Upper lobe of left lung (tissue), 6 donors: Measurements from ENCODE around the gene FAM222A. TPM values are rescaled to one million over a fixed set of nuclear protein-coding genes. Genes with fewer than 3 reads are reported as not detected.

Experiments
- ATAC-seq, 2 donors: fragments of 200-7000 bp; cut with Tn5 transposase; one replicate each; pipeline ENCODE4 v1.9.1; 2022; ENCODE audit warnings: mild to moderate bottlenecking in 2 of 2, moderate library complexity in 2 of 2; ENCODE audit not compliant: low FRiP score in 2 of 2
- DNase-seq, 2 donors: peaks; one replicate each; pipeline ENCODE4 v3.0.0-alpha.2; 2019 to 2020
- H3K27ac ChIP-seq, 4 donors: fragments of 200-600 bp; sonication (generic); one replicate each; pipeline ENCODE4 v1.5.1; 2016 to 2019
- H3K27me3 ChIP-seq, 4 donors: fragments of 200-600 bp; sonication (generic); one replicate each; pipeline ENCODE4 v1.5.1; 2017 to 2019
- H3K36me3 ChIP-seq, 4 donors: fragments of 200-600 bp; sonication (generic); one replicate each; pipeline ENCODE4 v1.5.1; 2016 to 2019
- H3K4me1 ChIP-seq, 4 donors: fragments of 200-600 bp; sonication (generic); one replicate each; pipeline ENCODE4 v1.5.1; 2018 to 2019
- H3K4me3 ChIP-seq, 4 donors: fragments of 200-600 bp; sonication (generic); one replicate each; pipeline ENCODE4 v1.5.1; 2017 to 2019; ENCODE audit warnings: mild to moderate bottlenecking in 2 of 4, moderate library complexity in 1 of 4
- H3K9me3 ChIP-seq, 4 donors: fragments of 200-600 bp; sonication (generic); one replicate each; pipeline ENCODE4 v1.5.1; 2018 to 2019
- CTCF ChIP-seq, 6 experiments: fragments of 450-650 bp in 4 of 6; fragments of 200-600 bp in 2 of 6; sonication (generic) in 2 of 6; IDR thresholded peaks; one replicate each; pipeline ENCODE4 v1.5.1; 2016 to 2019; ENCODE audit warnings: antibody characterized with exemption in 6 of 6
- EP300 ChIP-seq, 4 donors: sonication (generic); formaldehyde crosslinking; IDR thresholded peaks; one replicate each; pipeline ENCODE4 v1.5.1; 2017; ENCODE audit warnings: antibody characterized with exemption in 4 of 4, control low read depth in 2 of 4
- POLR2A ChIP-seq, 4 donors: fragments of 450-650 bp; IDR thresholded peaks; one replicate each; pipeline ENCODE4 v1.5.1; 2016 to 2017; ENCODE audit warnings: antibody characterized with exemption in 4 of 4, mild to moderate bottlenecking in 2 of 4
- POLR2AphosphoS5 ChIP-seq, 2 donors: sonication (generic); formaldehyde crosslinking; IDR thresholded peaks; one replicate each; pipeline ENCODE4 v1.5.1; 2017; ENCODE audit warnings: antibody characterized with exemption in 2 of 2
- WGBS, 2 donors: methylation state at CpG; one replicate each; pipeline ENCODE4 v1.1.5; 2017 to 2018; 5-methylcytosine and 5-hydroxymethylcytosine counted together
- total RNA-seq, 6 donors: library from RNA; depleted of rRNA in 4 of 6; stranded (reverse); fragments of >200 nt in 4 of 6; gene quantifications; one replicate each; pipeline versions ENCODE4 v1.1.0 to v1.2.1, GENCODE V29; 2016 to 2021
- donor health status: DM: no; HTN: no; CAD: no; lungs with moderate emphysema.
- donor health status: DM: no; HTN: yes; CAD: no; lungs with severe emphysema.

Gene FAM222A
- total RNA-seq, 6 donors from 2014 or later = 1.0 to 7.3 (median 3.7) TPM

- DNase-seq = peak in 1 of 2 donors; percentile 24
- WGBS, 2 donors = 62 to 63% methylated on average over 6 of the region's 6 CpGs
Observed at GRCh38 chr12:109695961-109696461, 17.6 kb upstream of the FAM222A start.

GRCh38 chr12:109696485-109697269, 16.9 kb upstream of the FAM222A start:
- H3K27me3 ChIP-seq = no peaks in the 10 kb centered on the region
- DNase-seq (no peak), ATAC-seq (no peak)
- TF ChIP-seq POLR2A (IDR thresholded peaks at IDR 0.05) (no peak), EP300 (IDR thresholded peaks at IDR 0.05) (no peak), POLR2AphosphoS5 (IDR thresholded peaks at IDR 0.05) (no peak), CTCF (IDR thresholded peaks at IDR 0.05) (no peak)
- 66 to 72% methylated on average over 6 of the region's 6 CpGs for WGBS, 2 donors
- H3K36me3 ChIP-seq = no peaks in the 10 kb centered on the region
- no peaks in the 10 kb centered on the region for H3K9me3 ChIP-seq
- H3K4me1 ChIP-seq = no peaks in the 10 kb centered on the region
- H3K27ac ChIP-seq = no peak overlapping the region
- no peak overlapping the region for H3K4me3 ChIP-seq

More at GRCh38 chr12:109695961-109696461, 17.6 kb upstream of the FAM222A start:
- Histone ChIP-seq H3K4me1 (no peaks in the 10 kb centered on the region), H3K4me3 (no peak overlapping the region), H3K27ac (no peak overlapping the region), H3K36me3 (no peaks in the 10 kb centered on the region), H3K27me3 (no peaks in the 10 kb centered on the region), H3K9me3 (no peaks in the 10 kb centered on the region)
- TF ChIP-seq CTCF (IDR thresholded peaks at IDR 0.05) = no peak
- TF ChIP-seq EP300 (IDR thresholded peaks at IDR 0.05) = no peak
- TF ChIP-seq POLR2A (IDR thresholded peaks at IDR 0.05) = no peak
- TF ChIP-seq POLR2AphosphoS5 (IDR thresholded peaks at IDR 0.05) = no peak
- no peak for ATAC-seq

- WGBS, 2 donors = 92 to 96% methylated on average over 2 of the region's 2 CpGs
- H3K27me3 ChIP-seq = no peaks in the 10 kb centered on the region
- H3K4me3 ChIP-seq = no peak overlapping the region
- H3K27ac ChIP-seq = no peak overlapping the region
- TF ChIP-seq POLR2AphosphoS5 (IDR thresholded peaks at IDR 0.05) = no peak
- TF ChIP-seq CTCF (IDR thresholded peaks at IDR 0.05) = no peak
- no peak for TF ChIP-seq POLR2A (IDR thresholded peaks at IDR 0.05)
- no peak for TF ChIP-seq EP300 (IDR thresholded peaks at IDR 0.05)
- no peaks in the 10 kb centered on the region for H3K4me1 ChIP-seq
- ATAC-seq (no peak), DNase-seq (no peak)
- H3K9me3 ChIP-seq = no peaks in the 10 kb centered on the region
- no peaks in the 10 kb centered on the region for H3K36me3 ChIP-seq
Observed at GRCh38 chr12:109697270-109697553, 16.4 kb upstream of the FAM222A start.

GRCh38 chr12:109697877-109698468, 15.7 kb upstream of the FAM222A start:
- no peak for DNase-seq
- Histone ChIP-seq H3K9me3 (no peaks in the 10 kb centered on the region), H3K4me3 (no peak overlapping the region), H3K36me3 (no peaks in the 10 kb centered on the region), H3K27ac (no peak overlapping the region), H3K27me3 (no peaks in the 10 kb centered on the region), H3K4me1 (no peaks in the 10 kb centered on the region)
- whole genome bisulfite sequencing, 2 donors = 72 to 81% methylated on average over 3 to 11 of the region's 11 CpGs
- ATAC-seq = no peak
- TF ChIP-seq EP300 (IDR thresholded peaks at IDR 0.05) = no peak
- no peak for TF ChIP-seq POLR2AphosphoS5 (IDR thresholded peaks at IDR 0.05)
- TF ChIP-seq CTCF (IDR thresholded peaks at IDR 0.05) = no peak
- TF ChIP-seq POLR2A (IDR thresholded peaks at IDR 0.05) = no peak
